ENCODE results near the gene PPP6R2.

DNA sequence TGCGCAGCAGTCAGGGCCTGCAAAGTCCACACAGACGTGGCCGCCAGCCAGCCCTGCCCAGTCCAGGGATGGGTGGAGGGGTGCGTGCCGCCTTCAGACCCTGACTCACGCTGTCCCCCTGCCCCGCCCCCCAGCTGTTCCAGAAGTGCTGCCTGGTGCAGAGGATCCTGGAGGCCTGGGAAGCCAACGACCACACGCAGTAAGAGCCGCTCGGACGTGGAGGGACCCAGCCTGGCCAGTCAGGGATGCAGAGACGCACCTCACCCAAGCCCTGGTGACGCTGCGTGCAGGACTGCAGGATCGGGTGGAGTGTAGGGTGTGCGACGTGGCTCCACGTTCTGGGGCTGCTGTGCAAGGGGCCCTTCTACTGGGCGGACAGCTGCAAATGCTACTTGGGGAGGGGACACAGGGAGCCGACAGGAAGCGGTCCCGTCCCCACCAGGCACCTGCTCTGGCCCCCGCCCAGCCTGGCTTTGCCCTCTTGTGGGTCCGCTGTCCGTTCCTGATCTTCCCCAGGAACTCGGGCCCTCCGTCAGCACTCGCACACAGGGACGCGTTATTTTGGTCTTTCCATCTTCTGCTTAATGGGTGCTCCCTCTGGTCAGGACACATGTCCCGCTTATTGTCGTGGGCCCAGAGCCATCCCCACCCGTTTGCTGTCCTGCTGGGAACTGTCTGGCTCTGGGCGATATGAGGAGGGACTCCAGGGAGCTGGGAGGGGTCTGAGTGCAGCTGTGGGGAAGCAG, 89.2 kb downstream of the PPP6R2 start:
- TF ChIP-seq, protein P1, sequence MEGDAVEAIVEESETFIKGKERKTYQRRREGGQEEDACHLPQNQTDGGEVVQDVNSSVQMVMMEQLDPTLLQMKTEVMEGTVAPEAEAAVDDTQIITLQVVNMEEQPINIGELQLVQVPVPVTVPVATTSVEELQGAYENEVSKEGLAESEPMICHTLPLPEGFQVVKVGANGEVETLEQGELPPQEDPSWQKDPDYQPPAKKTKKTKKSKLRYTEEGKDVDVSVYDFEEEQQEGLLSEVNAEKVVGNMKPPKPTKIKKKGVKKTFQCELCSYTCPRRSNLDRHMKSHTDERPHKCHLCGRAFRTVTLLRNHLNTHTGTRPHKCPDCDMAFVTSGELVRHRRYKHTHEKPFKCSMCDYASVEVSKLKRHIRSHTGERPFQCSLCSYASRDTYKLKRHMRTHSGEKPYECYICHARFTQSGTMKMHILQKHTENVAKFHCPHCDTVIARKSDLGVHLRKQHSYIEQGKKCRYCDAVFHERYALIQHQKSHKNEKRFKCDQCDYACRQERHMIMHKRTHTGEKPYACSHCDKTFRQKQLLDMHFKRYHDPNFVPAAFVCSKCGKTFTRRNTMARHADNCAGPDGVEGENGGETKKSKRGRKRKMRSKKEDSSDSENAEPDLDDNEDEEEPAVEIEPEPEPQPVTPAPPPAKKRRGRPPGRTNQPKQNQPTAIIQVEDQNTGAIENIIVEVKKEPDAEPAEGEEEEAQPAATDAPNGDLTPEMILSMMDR (IDR thresholded peaks at IDR 0.05): no peak
- no peak for TF ChIP-seq POLR2A (IDR thresholded peaks at IDR 0.05)

Measured in thyroid gland (tissue), 4 donors.